Caki2 (cell line): Measurements from ENCODE around the gene FTL. TPM values are rescaled to one million over a fixed set of nuclear protein-coding genes. Genes with fewer than 3 reads are reported as not detected.

Experiments
- DNase-seq: peaks from one replicate; pipeline ENCODE4 v3.0.0-alpha.2; 2015; ENCODE audit warnings: low read depth
- in situ Hi-C: cut with HindIII; loops from 2 replicates; pipeline ENCODE4 v1.10.0; 2016; ENCODE audit warnings: low sequenced_read_pairs, low pct_unique_long_range_greater_than_20kb, mixed read lengths
- total RNA-seq: library from RNA; depleted of rRNA; stranded (reverse); fragments of >200 nt; shearing (Covaris generic); gene quantifications from 2 replicates; pipeline ENCODE4 v1.2.3, GENCODE V29; 2014; ENCODE audit warnings: low replicate concordance

FTL gene
- total RNA-seq, 1 experiment from 2014 or later: 14,762 TPM

GRCh38 chr19:48982280-48982679, 17.2 kb downstream of the FTL start:
- no peak for DNase-seq
- in situ Hi-C loops: no loop called here

GRCh38 chr19:48985711-48986110, 20.6 kb downstream of the FTL start:
- in situ Hi-C loops: no loop called here
- DNase-seq: no peak

GRCh38 chr19:48986211-48986610, 21.1 kb downstream of the FTL start:
- in situ Hi-C loops: no loop called here
- DNase-seq: no peak

GRCh38 chr19:48987323-48987722, 22.2 kb downstream of the FTL start:
- no peak for DNase-seq
- in situ Hi-C loops: no loop called here

- in situ Hi-C loops: no loop called here
- no peak for DNase-seq
Measured at GRCh38 chr19:48988286-48988685, 23.2 kb downstream of the FTL start.

- DNase-seq: no peak
- in situ Hi-C loops: no loop called here
Measured at GRCh38 chr19:48988860-48989259, 23.8 kb downstream of the FTL start.

- DNase-seq: no peak
- in situ Hi-C loops: no loop called here
Measured at GRCh38 chr19:48989701-48990291, 24.7 kb downstream of the FTL start.

- in situ Hi-C loops: no loop called here
- DNase-seq: no peak
Measured at GRCh38 chr19:48990400-48990799, 25.3 kb downstream of the FTL start.

- no peak for DNase-seq
- in situ Hi-C loops: no loop called here
Measured at GRCh38 chr19:48991011-48991609, 26.0 kb downstream of the FTL start.

- DNase-seq: peak; percentile 53
- in situ Hi-C loops: no loop called here
Measured at GRCh38 chr19:48991873-48992580, 26.9 kb downstream of the FTL start.

GRCh38 chr19:48992581-48993174, 27.6 kb downstream of the FTL start:
- in situ Hi-C loops: no loop called here
- no peak for DNase-seq

GRCh38 chr19:48993175-48994034, 28.3 kb downstream of the FTL start, which contains the start of the genes GYS1 and RUVBL2:
GYS1 (minus strand) TSS chr19:48993309; CDS start chr19:48993112, 197 bp downstream.
RUVBL2 (plus strand) TSS chr19:48993887; CDS start chr19:48993912, 25 bp downstream.
- DNase-seq: peak; percentile 100
- in situ Hi-C loops: no loop called here

GRCh38 chr19:48994035-48994386, 28.9 kb downstream of the FTL start:
- DNase-seq: no peak
- in situ Hi-C loops: no loop called here

- peak; percentile 54 for DNase-seq
- in situ Hi-C loops: no loop called here
Measured at GRCh38 chr19:48997972-48998371, 32.9 kb downstream of the FTL start.

- in situ Hi-C loops: no loop called here
- no peak for DNase-seq
Measured at GRCh38 chr19:48999481-49000325, 34.6 kb downstream of the FTL start.

GRCh38 chr19:49004133-49004532, 39.0 kb downstream of the FTL start:
- in situ Hi-C loops: no loop called here
- DNase-seq: no peak

GRCh38 chr19:49004964-49005614, 40.0 kb downstream of the FTL start:
- no peak for DNase-seq
- in situ Hi-C loops: no loop called here
